KG1 (cell line): ENCODE results near the gene BCAR1.

Source experiments
- DNase-seq: peaks from one replicate; lab custom pipeline; 2025; lab: John Stamatoyannopoulos, UW

The BCAR1 gene

GRCh38 chr16:75238853-75239541 is 12.4 kb downstream of the BCAR1 start:
- no peak for DNase-seq

- no peak for DNase-seq
These were observed 13.1 kb downstream of the BCAR1 start for GRCh38 chr16:75238132-75238852.

GRCh38 chr16:75237398-75238131 is 13.9 kb downstream of the BCAR1 start:
- DNase-seq = no peak

- DNase-seq = no peak
These were observed 14.6 kb downstream of the BCAR1 start for GRCh38 chr16:75236736-75237397.

GRCh38 chr16:75236232-75236631 is 15.2 kb downstream of the BCAR1 start:
- no peak for DNase-seq

- no peak for DNase-seq
These were observed 15.7 kb downstream of the BCAR1 start for GRCh38 chr16:75235721-75236193.

- DNase-seq = no peak
These were observed 16.3 kb downstream of the BCAR1 start for GRCh38 chr16:75234856-75235696.

- DNase-seq = no peak
These were observed 17.8 kb downstream of the BCAR1 start for GRCh38 chr16:75233611-75233938.

GRCh38 chr16:75231570-75231969 is 19.9 kb downstream of the BCAR1 start:
- DNase-seq = no peak

- DNase-seq = no peak
These were observed 20.8 kb downstream of the BCAR1 start for GRCh38 chr16:75230471-75231110.

- DNase-seq = no peak
These were observed 22.0 kb downstream of the BCAR1 start for GRCh38 chr16:75229172-75230031.

- DNase-seq = no peak
These were observed 23.1 kb downstream of the BCAR1 start for GRCh38 chr16:75228143-75228976.

GRCh38 chr16:75227361-75228142 is 23.9 kb downstream of the BCAR1 start:
- DNase-seq = no peak

GRCh38 chr16:75226550-75227360 is 24.7 kb downstream of the BCAR1 start:
- no peak for DNase-seq

GRCh38 chr16:75225678-75226515 is 25.5 kb downstream of the BCAR1 start:
- no peak for DNase-seq

GRCh38 chr16:75225092-75225491 is 26.3 kb downstream of the BCAR1 start:
- no peak for DNase-seq
